Fibroblast of upper back skin (primary cell): ENCODE results near the gene FAM20C.
"Not testable (repeated sequence)": the region's sequence is repeated elsewhere in the genome, so short reads cannot be mapped to it uniquely, and the experiment has no call there.

ENCODE experiments used
- DNase-seq: peaks from one replicate; pipeline ENCODE4 v3.0.0-alpha.2; 2013

FAM20C gene

DNA sequence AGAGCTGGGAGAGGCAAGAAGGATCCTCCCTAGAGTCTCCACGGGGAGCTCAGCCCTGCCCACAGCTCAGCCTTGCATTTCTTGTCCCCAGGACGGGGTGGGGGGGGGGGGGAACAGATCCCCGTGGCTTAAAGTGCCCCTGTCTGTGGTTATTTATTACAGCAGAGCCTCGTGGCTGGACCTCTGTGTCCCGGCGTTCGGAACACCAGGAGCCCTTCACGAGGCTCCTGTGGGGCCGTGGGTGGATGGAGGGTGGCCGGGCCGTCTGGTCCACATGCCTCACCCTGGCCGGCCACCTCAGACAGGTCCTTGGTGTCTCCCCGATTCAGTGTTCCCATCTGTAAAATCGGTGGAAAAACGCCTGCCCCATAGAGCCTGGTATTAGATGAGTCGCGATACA lies 37.9 kb downstream of the FAM20C start:
- DNase-seq = no peak

DNA sequence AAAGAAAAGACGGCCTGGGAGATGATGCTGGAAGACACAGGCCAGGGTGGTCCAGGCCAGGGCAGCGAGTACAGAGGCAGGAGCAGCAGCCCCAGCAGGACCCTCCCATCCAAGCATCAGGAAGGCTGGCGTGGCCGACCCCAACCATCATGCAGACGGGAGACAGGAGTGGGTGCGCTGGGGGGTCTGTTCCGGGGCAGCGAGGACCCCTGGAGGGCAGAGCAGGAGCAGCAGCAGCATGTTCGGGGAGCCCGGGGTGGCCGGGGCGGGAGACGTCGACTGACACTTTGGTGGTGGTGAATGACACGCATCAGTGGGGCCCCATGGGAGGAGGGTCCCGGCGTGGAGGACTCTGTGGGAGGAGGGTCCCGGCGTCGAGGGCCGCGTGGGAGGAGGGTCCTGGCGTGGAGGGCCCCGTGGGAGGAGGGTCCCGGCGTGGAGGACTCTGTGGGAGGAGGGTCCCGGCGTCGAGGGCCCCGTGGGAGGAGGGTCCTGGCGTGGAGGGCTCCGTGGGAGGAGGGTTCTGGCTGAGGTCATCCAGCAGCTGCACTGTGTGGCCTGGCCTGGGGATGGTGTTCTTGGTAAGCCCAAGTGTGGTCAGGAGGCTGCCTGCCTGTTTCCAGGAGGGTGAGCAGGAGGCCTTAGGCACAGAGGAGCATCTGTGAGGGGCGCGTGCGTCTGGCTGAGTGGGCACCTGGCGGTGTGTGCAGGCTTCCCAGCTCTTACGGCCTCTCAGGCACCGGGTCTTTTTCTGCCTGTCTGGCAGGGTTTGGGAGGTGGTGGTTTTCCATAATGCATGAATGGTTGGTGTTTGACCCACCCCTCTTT lies 38.9 kb downstream of the FAM20C start:
- DNase-seq = no peak

DNA sequence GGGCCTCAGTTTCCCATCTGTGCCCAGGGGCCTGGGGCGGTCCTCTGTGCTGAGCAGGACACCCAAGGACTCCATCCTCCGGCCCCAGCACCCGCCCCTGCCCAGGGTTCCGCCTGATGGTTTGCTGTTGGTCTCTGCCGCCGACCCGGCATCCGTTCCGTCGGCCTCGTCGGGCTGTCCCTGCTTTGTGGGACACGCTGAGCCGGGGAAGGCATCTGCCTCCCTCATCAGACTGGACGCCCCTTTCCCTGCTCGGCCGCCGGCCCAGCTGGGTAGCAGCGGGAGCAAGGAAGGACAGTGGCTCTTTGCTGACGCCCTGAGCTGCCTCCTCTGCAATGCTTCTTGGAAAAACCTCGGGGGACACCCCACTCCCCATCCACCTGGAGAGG lies 39.5 kb downstream of the FAM20C start:
- no peak for DNase-seq

DNA sequence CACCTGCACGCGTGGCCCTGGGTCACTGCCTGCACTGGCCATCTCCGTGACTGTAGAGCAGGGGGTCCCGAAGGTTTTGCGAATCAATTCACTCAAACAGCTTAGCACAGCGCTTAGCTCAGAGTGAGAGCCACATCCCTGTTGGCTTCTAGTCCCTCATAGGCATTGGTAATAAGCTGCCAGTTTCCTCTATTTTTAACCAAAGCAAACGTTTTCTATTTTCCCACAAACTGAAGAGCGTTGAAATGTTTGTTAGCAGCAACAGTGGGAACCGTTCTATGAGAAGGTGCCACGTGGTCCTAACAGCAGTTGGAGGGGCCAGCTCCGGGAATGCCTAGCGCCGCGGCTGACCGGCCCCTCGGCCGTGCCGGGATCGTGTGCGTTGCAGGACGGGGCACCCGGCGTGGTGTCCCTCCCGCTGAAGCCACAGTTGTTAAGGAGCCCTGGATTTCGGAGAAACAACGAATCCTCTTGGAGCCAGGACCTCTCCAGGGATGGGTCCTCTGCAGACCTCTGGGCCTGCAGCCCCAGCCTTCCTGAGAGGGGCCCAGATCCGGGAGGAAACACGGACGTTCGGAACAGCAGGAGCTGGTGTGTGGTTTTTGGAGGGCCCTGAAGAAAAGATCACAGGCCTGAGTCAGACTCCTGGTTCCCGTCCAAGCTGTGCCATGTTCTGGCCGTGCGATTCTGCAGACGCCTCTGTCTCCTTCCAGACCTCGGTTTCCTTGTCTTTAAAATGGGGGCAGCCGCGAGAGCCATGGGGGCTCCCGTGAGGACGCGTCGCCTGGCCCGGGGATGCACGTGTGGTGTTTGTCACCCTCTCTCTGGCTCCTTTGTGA lies 40.3 kb downstream of the FAM20C start:
- DNase-seq = peak; percentile 74

DNA sequence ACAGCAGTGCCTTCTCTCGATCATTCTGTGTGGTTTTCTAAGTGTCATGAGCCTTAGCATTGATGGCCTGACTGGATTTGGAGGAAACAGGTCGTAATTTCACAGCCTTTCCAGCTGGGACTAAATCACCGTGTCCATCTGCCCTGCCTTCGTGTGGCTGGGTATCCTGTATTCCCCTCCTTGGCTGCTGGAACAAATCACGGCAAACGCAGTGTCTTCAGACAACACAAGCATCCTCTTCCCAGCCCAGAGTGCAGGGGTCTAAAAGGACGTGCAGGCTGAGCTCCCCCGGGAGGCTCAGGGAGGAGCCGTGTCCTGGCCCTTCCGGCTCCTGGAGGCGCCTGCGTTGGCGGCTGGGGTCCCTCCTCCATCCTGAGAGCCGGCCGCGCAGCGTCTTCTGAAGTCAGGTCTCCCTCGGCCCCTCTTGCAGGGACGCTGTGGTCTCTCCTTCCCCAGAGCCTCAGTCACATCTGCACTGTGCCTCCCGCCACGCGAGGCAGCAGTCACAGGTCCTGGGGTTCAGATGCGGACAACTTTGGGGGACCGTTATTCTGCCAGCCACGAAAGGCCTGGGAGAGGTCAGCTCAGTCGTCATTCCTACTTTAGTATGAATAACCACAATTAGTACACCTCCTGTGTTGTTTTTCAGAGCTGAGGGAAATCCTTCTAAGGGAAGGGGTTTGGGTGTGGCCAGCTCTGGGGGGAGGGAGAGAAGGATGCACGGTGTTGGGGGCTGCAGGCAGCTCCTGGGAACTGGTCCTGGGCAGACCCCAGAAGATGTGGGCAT lies 41.1 kb downstream of the FAM20C start:
- no peak for DNase-seq

DNA sequence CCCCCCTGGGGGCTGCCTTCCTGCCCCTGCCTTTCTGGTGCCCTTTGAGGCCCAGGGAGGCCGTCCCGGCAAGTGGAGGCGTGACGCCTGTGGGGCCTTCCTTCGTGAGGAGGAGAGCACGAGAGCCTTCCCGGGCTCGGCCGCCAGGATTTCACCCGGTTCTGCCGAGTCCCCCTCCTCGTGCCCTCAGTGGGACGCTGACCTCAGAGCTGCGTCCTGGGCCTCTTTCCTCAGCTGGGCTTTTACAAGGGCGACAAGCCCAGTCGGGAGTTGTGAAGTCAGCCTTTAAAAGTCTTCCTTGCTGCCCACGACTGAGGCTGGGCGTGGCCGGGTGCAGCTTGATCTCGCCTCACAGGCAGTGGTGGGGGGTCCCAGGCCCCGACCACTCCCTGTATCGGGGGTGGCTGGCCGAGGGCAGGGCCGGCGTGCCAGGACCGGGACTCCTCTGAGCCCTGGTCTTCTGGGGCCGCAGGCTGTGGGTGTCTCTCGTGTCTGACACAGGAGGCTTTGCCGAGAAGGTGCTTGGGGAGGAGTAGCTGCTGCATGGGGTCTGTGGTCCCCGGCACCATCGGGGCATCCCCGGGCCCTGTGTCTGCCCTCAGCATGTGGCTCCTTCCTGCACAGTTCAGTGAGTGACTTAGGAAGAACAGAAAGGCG lies 41.8 kb downstream of the FAM20C start:
- DNase-seq = no peak

DNA sequence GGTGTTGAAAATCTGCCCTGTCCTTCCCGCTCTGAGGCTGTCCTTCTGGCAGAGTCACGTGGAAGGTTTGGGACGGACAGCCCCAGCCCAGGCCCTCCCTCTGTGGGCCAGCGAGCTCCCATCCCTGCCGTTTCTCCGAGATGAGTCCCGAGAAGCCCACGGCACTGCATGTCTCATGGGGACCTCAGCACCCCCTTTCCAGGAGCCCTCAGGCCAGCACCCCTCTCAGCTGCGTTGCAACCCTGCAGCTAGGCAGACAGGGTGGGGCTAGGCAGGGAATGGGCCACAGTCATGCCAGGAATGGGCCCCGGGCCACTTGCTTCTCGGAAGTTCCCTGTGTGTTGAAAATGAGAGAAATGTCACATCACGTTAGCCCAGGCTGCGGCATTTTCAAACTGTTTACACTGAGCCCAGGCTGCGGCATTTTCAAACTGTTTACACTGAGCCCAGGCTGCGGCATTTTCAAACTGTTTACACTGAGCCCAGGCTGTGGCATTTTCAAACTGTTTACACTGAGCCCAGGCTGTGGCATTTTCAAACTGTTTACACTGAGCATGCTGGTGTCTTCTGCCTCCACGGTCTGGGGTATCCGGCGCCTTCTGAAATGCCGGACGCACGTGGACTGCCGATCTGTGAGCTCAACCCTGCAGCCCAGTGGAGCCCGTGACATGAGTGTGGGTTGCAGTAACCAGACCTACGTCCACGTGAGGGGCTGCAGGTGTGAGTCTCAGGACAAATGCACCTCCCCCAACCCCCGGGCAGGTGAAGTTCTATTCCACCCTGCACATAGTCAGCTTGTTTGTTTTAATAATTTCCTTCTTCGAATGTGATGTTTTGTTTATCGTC lies 42.6 kb downstream of the FAM20C start:
- DNase-seq = no peak

DNA sequence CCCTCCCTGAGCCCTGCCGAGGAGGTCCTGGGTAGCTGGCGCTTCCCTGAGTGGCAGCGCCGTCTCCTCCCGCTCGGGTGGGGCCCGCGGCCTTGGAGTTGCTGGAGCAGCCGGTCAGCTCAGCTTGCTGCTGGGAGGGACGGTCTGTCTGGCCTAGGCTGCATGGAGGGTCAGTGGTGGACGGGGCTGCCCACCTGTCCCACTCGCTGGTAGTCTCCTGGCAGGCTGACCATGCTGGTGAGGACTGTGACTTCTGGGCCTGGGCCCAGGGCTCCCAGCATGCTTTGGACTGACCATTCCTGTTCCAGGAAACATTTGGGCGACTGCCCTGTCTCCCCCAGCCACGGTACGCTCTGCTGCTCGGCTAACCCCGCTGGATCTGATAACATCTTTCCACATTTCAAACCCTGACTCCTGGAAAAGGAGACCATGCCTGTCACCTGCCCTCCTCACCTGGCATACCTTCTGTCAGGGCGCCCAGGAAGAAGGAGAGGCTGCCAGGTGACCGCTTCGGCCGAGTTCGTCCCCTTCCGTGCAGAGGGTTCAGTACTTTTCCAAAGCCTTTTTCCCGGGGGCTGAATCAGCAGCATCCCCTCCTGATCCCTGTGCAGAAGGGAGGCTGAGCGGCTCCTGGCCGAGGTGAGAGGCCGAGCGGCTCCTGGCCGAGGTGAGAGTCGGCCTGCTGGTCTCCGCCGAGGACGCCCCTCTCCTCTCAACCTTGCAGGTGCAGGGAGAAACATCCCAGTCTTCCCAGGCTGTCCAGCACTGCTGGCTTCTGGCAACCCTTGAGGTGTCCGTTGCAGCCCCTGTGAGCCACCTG lies 43.4 kb downstream of the FAM20C start:
- DNase-seq = no peak

DNA sequence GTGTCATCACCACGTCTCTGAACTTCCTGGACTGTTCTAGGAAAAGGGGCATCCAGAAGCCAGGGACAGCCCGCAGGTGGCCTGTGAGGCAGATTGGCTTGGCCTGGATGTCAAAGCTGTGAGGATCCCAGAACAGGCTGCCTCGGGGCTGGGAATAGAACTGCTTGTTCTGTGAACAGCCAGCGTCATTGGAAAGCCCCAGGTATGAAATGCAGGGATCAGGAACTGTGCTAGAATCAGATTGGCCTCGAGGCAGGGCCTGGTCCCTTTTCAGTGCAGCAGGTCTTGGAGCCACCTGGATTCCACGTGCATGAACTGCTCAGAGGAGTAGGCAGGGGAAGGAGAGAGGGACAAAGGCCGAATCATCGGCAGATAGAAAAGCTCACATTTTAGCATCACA lies 44.6 kb downstream of the FAM20C start:
- DNase-seq = no peak

DNA sequence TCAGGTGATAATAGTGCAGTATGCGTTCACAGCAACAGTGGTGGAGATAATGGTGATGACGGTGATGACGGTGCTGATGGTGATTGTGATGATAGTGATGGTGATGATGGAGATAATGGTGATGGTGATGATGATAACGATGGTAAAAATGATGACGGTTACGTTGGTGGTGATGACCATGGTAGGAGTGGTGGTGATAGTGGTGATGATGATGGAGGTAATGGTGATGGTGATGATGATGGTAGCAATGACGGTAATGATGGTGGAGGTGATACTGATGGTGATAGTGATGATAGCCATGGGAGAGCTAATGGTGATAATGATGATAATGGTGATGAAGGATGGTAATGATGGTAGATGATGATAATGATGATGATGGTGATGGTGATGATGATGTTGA lies 45.0 kb downstream of the FAM20C start:
- DNase-seq = no peak

DNA sequence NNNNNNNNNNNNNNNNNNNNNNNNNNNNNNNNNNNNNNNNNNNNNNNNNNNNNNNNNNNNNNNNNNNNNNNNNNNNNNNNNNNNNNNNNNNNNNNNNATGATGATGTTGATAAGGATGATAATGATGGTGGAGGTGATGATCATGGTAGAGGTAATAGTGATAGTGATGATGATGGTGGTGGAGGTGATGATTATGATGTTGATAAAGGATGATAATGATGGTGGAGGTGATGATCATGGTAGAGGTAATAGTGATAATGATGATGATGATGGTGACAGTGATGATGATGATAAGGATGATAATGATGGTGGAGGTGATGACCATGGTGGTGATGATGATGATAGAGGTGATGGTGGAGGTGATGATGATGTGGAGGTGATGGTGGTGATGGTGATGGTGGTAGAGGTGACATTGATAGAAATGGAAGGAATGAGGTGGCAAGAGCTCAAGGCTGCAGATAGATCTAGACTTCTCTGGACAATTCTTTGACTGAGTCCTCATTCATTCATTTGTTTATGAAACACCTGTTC lies 47.8 kb downstream of the FAM20C start:
- no peak for DNase-seq

DNA sequence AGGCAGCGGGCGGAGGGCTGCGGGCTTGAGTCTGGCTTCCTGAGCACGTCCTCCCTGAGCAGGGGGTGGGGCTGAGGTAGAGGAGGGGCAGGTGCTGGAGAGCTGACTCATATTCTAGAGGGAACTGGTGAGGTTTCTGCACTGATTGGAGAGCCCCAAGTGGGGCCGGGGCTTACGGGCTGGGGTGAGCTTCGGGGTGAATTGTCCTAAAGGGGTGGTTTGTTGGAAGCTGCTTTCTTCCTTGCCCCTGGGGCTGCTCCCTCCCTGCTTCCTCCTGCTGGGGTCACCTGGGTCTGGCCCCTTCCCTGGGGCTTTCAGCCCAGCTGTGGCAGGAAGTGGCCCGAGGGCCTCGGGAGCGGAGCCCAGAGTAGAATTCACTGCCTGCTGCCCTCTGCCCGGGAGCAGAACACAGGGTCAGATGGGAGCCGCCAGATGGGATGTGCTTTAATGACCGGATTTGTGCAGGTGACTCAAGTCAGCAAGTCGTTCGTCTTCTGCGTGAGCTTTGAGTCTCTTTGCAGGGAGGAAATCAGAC lies 48.6 kb downstream of the FAM20C start:
- DNase-seq = no peak

DNA sequence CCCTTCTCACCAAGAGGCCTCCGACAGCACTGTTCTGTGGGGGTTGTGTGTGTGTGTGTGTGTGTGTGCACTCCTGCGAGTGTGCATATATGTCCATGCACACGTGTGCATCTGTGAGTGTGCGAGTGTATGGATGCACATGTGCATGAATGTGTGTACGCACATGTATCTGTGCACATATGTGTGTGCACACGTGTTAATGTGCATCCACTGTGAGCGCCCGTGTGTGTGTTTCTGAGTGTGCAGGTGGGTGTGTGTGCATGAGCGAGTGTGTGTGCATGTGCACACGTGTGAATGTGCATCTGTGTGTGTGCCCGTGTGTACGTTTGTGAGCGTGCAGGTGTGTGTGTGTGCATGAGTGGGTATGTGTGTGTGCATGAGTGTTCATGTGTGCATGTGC lies 49.1 kb downstream of the FAM20C start:
- DNase-seq = no peak

DNA sequence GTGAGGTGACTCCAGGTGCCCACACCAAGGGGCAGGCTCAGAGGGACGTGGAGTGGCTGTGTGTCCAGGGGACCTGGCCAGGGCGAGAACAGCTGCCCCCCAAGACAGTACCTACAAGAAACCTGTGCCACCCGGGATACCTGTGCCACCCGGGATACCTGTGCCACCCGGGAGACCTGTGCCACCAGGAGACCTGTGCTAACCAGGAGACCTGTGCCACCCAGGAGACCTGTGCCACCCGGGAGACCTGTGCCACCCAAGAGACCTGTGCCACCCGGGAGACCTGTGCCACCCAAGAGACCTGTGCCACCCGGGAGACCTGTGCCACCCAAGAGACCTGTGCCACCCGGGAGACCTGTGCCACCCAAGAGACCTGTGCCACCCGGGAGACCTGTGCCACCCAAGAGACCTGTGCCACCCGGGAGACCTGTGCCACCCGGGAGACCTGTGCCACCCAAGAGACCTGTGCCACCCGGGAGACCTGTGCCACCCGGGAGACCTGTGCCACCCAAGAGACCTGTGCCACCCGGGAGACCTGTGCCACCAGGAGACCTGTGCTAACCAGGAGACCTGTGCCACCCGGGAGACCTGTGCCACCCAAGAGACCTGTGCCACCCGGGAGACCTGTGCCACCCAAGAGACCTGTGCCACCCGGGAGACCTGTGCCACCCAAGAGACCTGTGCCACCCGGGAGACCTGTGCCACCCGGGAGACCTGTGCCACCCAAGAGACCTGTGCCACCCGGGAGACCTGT lies 50.6 kb downstream of the FAM20C start:
- DNase-seq = not testable (repeated sequence)

DNA sequence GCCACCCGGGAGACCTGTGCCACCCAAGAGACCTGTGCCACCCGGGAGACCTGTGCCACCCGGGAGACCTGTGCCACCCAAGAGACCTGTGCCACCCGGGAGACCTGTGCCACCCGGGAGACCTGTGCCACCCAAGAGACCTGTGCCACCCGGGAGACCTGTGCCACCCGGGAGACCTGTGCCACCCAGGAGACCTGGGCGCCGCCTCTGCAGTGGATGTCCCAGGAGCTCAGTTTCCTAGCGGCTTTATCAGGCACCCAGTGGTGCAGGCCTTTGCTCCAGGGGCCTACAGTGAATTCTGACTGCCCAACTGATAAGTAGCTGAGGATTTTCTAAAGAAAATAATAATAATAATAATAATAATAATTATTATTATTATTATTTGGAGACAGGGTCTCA lies 51.2 kb downstream of the FAM20C start:
- not testable (repeated sequence) for DNase-seq

DNA sequence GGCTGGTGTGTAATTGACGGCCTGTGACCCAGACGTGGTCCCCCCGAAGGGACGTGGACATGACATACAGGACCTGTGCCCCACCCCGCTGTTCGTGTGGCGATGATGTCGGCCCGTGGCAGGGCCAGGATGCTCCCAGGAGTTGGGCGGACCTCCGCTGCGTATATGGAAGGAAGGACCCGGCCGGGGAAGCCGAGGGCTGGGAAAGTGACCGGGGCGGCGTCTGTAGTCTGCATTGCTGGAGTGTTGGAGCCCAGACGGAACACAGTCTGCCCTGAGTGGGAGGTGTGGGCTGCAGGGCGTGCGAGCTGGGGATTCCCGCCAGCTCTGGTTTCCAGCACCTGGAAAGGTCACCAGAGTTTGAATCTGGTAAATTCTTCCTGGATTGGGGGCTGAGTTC lies 52.6 kb downstream of the FAM20C start:
- DNase-seq = no peak

DNA sequence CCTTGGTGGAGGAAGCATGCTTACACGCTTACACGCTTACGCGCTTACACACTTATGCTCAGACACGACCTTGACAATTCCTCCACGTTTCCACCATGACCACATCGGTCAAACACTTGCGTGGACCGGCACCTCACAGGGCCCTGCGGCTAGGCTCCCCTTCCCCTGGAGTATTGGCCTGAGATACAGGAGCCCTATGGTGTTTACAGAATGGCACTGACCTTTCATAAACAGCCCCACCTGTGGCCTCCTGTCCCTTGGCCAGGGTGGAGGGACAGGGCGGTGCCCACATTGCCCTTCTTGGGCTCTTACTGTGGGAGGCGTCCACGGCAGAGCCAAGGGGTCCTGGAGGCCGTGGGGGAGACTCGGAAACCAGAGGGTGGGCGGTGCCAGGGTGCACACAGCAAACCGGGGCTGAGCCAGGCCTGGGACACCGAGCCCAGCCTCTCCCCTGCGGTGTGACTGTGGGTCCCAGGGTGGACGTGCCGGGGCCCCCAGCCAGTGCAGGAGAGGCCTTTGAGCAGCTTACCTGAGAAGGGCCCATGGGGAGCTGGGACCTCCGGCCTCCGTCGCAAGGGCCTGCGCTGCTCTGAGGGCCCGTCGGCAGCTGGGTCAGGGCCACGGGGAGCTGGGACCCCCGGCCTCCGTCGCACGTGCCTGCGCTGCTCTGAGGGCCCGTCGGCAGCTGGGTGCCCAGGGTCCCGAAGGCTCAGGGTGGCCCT lies 53.4 kb downstream of the FAM20C start:
- DNase-seq = no peak

DNA sequence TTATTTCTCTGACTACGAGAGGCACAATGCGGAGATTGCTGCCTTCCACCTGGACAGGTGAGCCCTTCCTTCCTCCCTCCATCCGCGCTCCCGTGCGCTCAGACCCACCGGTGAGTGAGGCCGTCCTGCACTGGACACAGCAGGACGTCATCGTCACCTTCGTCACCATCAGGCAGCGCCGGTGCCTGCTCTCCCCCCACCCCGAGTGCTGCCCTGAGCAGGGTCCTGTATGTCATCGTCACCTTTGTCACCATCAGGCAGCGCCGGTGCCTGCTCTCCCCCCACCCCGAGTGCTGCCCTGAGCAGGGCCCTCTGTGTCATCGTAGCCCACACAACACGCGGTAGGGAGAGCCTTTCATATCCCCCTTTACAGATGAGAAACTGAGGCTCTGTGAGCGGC lies 54.1 kb downstream of the FAM20C start:
- no peak for DNase-seq

DNA sequence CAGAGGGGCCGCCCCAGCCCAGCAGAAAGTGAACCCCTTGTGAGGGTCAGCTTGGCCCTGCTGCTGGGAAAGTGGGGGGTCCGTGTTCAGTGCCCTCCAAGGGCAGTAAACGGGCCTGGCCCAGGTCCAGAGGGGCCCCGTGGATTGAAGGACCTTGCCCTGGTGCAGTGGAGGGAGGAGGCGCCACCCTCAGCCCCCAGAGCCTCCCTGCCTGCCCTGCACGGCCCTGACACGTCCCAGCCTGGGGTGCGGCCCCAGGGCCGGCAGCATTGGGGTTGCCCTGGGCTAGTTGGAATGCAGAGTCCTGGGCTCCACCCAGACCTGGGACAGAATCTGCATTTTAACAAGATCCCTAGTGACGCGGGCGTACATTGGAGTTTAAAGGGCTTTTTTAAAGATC lies 54.8 kb downstream of the FAM20C start:
- no peak for DNase-seq
